Neural progenitor cell (in vitro differentiated cells): ENCODE results near the gene ANTXR1.

ENCODE experiments used
- CTCF ChIP-seq: fragments of 200-600 bp; sonication (generic); IDR thresholded peaks from 2 replicates; pipeline ENCODE4 v1.5.1; 2017; ENCODE audit warnings: antibody characterized with exemption, mild to moderate bottlenecking
- EZH2 ChIP-seq: fragments of 200-600 bp; sonication (generic); IDR thresholded peaks from 2 replicates; pipeline ENCODE4 v1.6.1; 2017; ENCODE audit warnings: antibody characterized with exemption, mild to moderate bottlenecking, moderate library complexity

GRCh38 chr2:69186614-69187013, 173.6 kb downstream of the ANTXR1 start:
- TF ChIP-seq CTCF (no peak), EZH2 (no peak)
